Loucy (cell line): ENCODE data around the gene TRIM45.

Experiments used
- H2AFZ ChIP-seq: fragments of 200-600 bp; sonication (generic); 2 replicates; pipeline ENCODE4 v1.6.0; 2016; ENCODE audit warnings: antibody characterized with exemption, mild to moderate bottlenecking, low read length, moderate library complexity
- H3F3A ChIP-seq: fragments of 200-600 bp; 2 replicates; pipeline ENCODE4 v1.6.0; 2016; ENCODE audit warnings: antibody characterized with exemption, low read depth, mild to moderate bottlenecking
- H3K27me3 ChIP-seq: fragments of 200-600 bp; sonication (generic); 2 replicates; pipeline ENCODE4 v1.6.1; 2014; ENCODE audit warnings: low read length, mild to moderate bottlenecking; ENCODE audit not compliant: insufficient read depth, poor library complexity, severe bottlenecking
- H3K36me3 ChIP-seq: fragments of 200-600 bp; sonication (generic); 2 replicates; pipeline ENCODE4 v1.6.1; 2016; ENCODE audit warnings: low read length; ENCODE audit not compliant: insufficient read depth
- H3K4me1 ChIP-seq: fragments of 200-600 bp; sonication (generic); 2 replicates; pipeline ENCODE4 v1.5.1; 2014; ENCODE audit warnings: low read length, mild to moderate bottlenecking; ENCODE audit not compliant: insufficient read depth, poor library complexity, severe bottlenecking
- H3K4me2 ChIP-seq: fragments of 200-600 bp; sonication (generic); 2 replicates; pipeline ENCODE4 v1.6.0; 2014; ENCODE audit warnings: antibody characterized with exemption, low read length, low read depth, mild to moderate bottlenecking; ENCODE audit not compliant: poor library complexity, severe bottlenecking
- H3K4me3 ChIP-seq: fragments of 200-600 bp; sonication (generic); 2 replicates; pipeline ENCODE4 v1.5.1; 2014; ENCODE audit warnings: low read length, mild to moderate bottlenecking, mixed read lengths; ENCODE audit not compliant: poor library complexity, severe bottlenecking
- H3K79me2 ChIP-seq: fragments of 200-600 bp; sonication (generic); 2 replicates; pipeline ENCODE4 v1.6.1; 2014; ENCODE audit warnings: low read length; ENCODE audit not compliant: insufficient read depth
- H3K9ac ChIP-seq: fragments of 200-600 bp; sonication (generic); 2 replicates; pipeline ENCODE4 v1.6.0; 2014; ENCODE audit warnings: mild to moderate bottlenecking, low read depth, low read length, moderate library complexity; ENCODE audit not compliant: poor library complexity, severe bottlenecking
- H3K9me2 ChIP-seq: fragments of 200-600 bp; sonication (generic); replicated peaks from 2 replicates; pipeline ENCODE4 v1.6.1; 2016; ENCODE audit warnings: low read depth, low read length, mixed read lengths
- H3K9me3 ChIP-seq: fragments of 200-600 bp; sonication (generic); 2 replicates; pipeline ENCODE4 v1.6.1; 2014; ENCODE audit warnings: mild to moderate bottlenecking, antibody characterized with exemption, low read length, low read depth; ENCODE audit not compliant: insufficient read depth
- H4K20me1 ChIP-seq: fragments of 200-600 bp; sonication (generic); 2 replicates; pipeline ENCODE4 v1.6.0; 2014; ENCODE audit warnings: antibody characterized with exemption, low read length, mild to moderate bottlenecking; ENCODE audit not compliant: insufficient read depth, poor library complexity, severe bottlenecking
- CTCF ChIP-seq: fragments of 200-600 bp; sonication (generic); conservative IDR thresholded peaks from 2 replicates; pipeline ENCODE4 v1.5.1; 2014; ENCODE audit warnings: mild to moderate bottlenecking, antibody characterized with exemption, low read length
- EZH2phosphoT487 ChIP-seq: fragments of 200-600 bp; IDR thresholded peaks from 2 replicates; pipeline ENCODE4 v1.6.1; 2018; ENCODE audit warnings: antibody characterized with exemption, mild to moderate bottlenecking, moderate library complexity, borderline replicate concordance

The TRIM45 gene

GRCh38 chr1:117101334-117101733 is 20.2 kb downstream of the TRIM45 start:
- no peaks in the 10 kb centered on the region for H3F3A ChIP-seq
- H3K36me3 ChIP-seq, result peaks cover 65% of the 10 kb centered on the region; the same call in 1 of the 2 replicates
- no peaks in the 10 kb centered on the region for H3K4me1 ChIP-seq
- no peak for TF ChIP-seq EZH2phosphoT487
- no peak for TF ChIP-seq CTCF
- no peak overlapping the region for H3K9ac ChIP-seq
- no peaks in the 10 kb centered on the region for H4K20me1 ChIP-seq
- no peaks in the 10 kb centered on the region for H3K9me3 ChIP-seq
- H3K4me3 ChIP-seq, result no peak overlapping the region
- no peak overlapping the region for H2AFZ ChIP-seq
- H3K79me2 ChIP-seq, result no peaks in the 10 kb centered on the region
- H3K4me2 ChIP-seq, result no peak overlapping the region
- no peaks in the 10 kb centered on the region for H3K27me3 ChIP-seq
- no peaks in the 10 kb centered on the region for H3K9me2 ChIP-seq

- no peaks in the 10 kb centered on the region for H3F3A ChIP-seq
- H3K27me3 ChIP-seq, result no peaks in the 10 kb centered on the region
- peaks cover 84% of the 10 kb centered on the region; the same call in 1 of the 2 replicates for H3K36me3 ChIP-seq
- H3K9me2 ChIP-seq, result no peaks in the 10 kb centered on the region
- H3K4me1 ChIP-seq, result peaks cover 5% of the 10 kb centered on the region
- no peaks in the 10 kb centered on the region for H3K9me3 ChIP-seq
- H3K4me3 ChIP-seq, result no peak overlapping the region
- H3K4me2 ChIP-seq, result no peak overlapping the region
- TF ChIP-seq CTCF (no peak), EZH2phosphoT487 (no peak)
- no peaks in the 10 kb centered on the region for H3K79me2 ChIP-seq
- H2AFZ ChIP-seq, result no peak overlapping the region
- H3K9ac ChIP-seq, result no peak overlapping the region
- H4K20me1 ChIP-seq, result no peaks in the 10 kb centered on the region
Observed at GRCh38 chr1:117098287-117098890, 23.2 kb downstream of the TRIM45 start.

- Histone ChIP-seq H3K4me2 (no peak overlapping the region), H3K4me3 (no peak overlapping the region), H3K9me2 (no peaks in the 10 kb centered on the region), H3K27me3 (no peaks in the 10 kb centered on the region), H3K9ac (no peak overlapping the region), H3K79me2 (no peaks in the 10 kb centered on the region), H4K20me1 (no peaks in the 10 kb centered on the region), H2AFZ (no peak overlapping the region), H3K9me3 (no peaks in the 10 kb centered on the region), H3F3A (no peaks in the 10 kb centered on the region), H3K36me3 (peaks cover 88% of the 10 kb centered on the region; the same call in 1 of the 2 replicates), H3K4me1 (peaks cover 6% of the 10 kb centered on the region)
- TF ChIP-seq CTCF (no peak), EZH2phosphoT487 (no peak)
Observed at GRCh38 chr1:117097443-117097842, 24.1 kb downstream of the TRIM45 start.
